Muscle of back (tissue), 11 donors: Measurements from ENCODE around the gene GRM7. TPM values are rescaled to one million over a fixed set of nuclear protein-coding genes. Genes with fewer than 3 reads are reported as not detected.

Source experiments
- DNase-seq, 3 donors: peaks; one replicate each; pipeline versions ENCODE4 v3.0.0 to v3.0.0-alpha.2; 2013
- polyA plus RNA-seq, 10 donors: library from polyadenylated mRNA; unstranded; fragments of 120-200 nt; gene quantifications; one replicate each; pipeline ENCODE4 v1.2.1, GENCODE V29; 2013; ENCODE audit not compliant: insufficient read length in 10 of 10

GRM7 gene
- polyA plus RNA-seq, 10 donors: 0.07 to 0.71 (median 0.10) TPM; not detected in 5

- DNase-seq: no peak
Observed at GRCh38 chr3:7238565-7239295, 377.8 kb downstream of the GRM7 start.

GRCh38 chr3:7241584-7242302, 380.8 kb downstream of the GRM7 start:
- no peak for DNase-seq

DNA sequence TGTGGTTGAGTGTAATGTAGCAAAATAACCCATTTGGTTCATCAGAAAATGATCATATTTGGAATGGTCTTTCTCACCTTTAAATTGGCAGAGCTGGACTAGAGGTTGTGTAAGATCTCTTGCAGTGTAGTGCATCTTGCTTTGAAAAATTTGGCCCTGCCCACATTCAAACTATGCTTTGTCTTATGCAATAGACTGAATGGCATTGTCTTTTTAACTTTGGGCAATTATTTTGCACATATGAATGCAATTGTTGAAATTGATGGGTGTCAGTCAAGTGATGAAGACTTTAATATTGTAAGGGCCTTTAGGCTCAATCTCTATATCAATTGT, 381.4 kb downstream of the GRM7 start:
- no peak for DNase-seq

DNA sequence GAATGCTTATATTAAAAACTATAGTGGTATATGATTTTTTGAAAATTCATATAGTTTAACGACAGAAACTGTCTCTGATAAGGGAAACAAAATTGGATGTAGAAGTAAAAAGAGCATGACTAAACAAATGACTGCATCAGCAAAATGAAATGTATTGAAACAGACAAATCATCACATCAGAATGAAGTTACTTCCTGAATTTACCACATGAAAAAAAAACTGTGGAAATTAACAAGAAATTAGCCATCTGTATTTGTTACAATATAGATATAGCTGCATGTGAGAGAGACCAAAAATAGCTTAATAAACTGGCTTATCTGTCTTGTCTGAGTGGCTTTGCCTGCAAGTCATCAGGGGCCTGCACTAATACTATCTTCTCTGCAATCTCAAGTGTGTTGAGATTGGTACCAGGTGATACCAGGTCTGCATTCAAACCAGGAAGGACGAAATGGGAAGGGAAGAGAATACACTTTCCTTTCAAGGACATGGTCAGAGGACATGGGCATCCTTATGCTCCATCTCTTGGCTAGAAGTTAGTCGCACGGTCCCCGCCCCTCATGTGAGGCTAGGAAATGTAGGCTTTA, 388.7 kb downstream of the GRM7 start:
- no peak for DNase-seq

DNA sequence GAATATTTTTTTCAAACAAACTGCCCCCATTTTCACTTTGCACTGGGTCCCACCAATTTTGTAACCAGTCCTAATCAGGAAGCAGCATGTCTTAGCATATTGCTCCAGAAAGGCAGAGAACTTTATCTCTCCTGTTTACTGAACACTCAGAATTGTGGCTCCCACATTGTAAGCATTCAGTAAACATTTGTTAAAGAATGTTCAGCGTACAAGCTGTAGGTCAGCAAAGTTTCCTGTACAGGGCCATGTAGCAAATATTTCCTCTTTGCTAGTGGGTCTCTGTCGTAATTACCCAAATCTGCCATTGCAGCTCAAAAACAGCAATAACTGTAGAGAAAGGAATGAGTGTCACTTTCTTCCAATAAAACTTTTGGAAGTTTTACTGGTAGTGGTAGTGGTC, 393.3 kb downstream of the GRM7 start:
- no peak for DNase-seq

- no peak for DNase-seq
Observed at GRCh38 chr3:7260975-7261374, 400.1 kb downstream of the GRM7 start.

- DNase-seq: no peak
Observed at GRCh38 chr3:7263347-7264195, 402.7 kb downstream of the GRM7 start.

- DNase-seq: no peak
Observed at GRCh38 chr3:7264196-7264526, 403.2 kb downstream of the GRM7 start.

DNA sequence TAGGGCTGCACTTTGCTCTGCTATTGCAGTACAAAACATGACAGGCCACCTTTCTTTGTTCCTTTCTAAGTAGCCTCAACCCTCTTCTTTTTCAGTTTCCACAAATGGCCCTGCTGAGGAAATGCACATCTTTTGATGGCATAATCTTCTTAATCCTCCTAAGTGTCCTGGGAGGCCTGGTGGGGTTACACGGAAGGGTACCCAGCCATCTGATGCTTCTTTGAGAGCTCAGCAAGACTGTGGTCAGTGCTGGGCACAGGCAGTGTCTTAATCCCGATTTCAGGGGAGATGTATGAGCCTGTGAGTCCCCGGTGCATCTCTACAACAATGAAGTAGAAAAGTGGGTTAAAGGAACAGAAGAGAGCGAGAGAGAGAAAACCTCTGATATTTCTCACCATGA, 404.8 kb downstream of the GRM7 start:
- DNase-seq: no peak

DNA sequence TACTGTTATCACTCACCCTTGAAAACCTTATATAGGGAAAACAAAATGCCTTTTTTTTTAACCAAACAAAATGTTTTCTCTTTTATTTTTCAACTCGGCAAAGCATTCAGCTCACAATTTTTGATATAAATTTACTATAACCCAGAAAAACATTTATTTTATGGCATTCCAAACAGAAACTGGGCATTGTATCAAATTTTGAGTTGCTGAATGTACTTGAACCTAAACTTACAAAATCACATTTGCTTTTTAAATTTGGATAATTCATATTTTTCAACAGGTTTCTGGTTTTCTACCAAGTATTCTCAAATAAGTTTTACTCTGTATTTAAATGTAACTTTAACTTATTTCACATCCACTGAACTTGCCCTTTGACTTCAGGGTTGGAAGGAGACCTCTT, 405.6 kb downstream of the GRM7 start:
- peak in 1 of 3 donors; percentile 44 for DNase-seq

DNA sequence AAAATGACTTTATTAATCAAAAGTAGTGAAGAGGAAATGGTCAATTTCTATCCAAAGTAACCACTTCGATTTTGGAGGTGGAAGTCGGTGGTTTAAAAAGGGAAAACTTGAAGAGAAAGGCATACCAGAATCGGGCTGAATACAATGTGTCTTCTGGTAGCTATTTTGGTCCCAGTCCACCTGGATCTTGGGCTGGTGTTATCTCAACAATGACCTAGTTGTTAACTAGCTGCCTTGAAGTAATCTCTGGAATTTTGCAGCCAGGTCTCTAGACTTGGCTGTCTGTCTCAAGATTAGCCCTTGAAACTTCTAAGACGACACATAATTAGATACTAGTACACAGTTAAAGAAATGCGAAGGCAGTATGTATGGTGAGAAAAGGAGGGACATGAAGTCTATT, 409.8 kb downstream of the GRM7 start:
- DNase-seq: no peak

GRCh38 chr3:7271631-7272030, 410.7 kb downstream of the GRM7 start:
- DNase-seq: no peak

DNA sequence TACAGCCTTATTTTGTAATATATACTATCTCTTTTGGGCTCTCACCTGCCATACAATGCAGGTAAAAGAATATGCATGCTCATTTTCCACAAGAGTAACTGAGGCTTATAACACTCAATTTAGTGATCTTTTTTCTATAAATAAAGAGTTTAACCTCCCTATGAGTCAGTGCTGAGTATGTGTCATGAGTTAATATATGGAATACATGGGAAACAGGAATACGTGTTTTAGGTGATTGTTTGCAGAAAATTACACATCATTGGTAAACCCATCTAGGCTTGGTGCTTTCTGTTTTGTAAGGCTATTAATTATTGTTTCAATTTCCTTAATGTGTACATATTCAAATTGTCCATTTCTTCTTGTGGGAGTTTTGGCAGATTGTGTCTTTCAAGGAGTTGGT, 411.3 kb downstream of the GRM7 start:
- no peak for DNase-seq

DNA sequence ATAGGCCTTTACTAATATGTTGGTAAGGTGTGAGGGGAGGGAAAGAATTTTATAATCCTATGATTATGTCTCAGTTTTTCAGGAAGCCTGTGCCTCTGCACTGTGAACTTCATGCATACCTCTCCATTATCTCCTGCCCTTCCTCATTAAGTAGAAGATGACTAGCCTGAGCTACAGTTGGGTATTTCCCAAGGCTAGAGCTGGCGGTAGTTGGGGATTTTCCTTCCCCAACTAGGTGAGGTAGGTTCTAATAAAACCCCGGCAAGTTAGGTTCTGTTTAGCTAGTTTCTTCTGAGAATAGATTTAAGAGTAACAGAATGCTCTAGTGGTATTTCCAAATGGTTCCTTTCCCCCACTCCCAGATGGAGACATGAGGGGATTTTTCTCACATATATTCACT, 414.5 kb downstream of the GRM7 start:
- no peak for DNase-seq

GRCh38 chr3:7280318-7280717, 419.4 kb downstream of the GRM7 start:
- no peak for DNase-seq

- DNase-seq: no peak
Observed at GRCh38 chr3:7282988-7283387, 422.1 kb downstream of the GRM7 start.

DNA sequence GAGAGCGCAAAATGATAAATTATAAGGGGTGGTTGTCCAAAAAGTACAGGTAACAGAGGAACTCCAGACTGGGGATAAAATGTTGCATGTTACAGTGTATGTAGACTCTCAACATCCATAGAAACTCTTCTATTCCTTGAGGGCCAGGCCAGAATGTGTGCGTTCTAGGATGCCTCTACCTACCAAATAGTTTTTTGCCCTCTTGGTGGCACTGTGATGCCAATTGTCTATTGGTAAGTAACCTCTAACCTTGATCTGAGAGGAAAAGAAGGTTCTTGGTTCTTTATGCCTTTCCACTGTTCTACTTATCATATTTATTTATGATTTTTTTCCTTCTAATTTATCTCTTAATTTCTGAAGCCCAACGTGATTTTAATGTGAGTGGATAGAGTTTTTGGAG, 424.6 kb downstream of the GRM7 start:
- no peak for DNase-seq

GRCh38 chr3:7288133-7288532, 427.2 kb downstream of the GRM7 start:
- DNase-seq: no peak

- no peak for DNase-seq
Observed at GRCh38 chr3:7289121-7289520, 428.2 kb downstream of the GRM7 start.

DNA sequence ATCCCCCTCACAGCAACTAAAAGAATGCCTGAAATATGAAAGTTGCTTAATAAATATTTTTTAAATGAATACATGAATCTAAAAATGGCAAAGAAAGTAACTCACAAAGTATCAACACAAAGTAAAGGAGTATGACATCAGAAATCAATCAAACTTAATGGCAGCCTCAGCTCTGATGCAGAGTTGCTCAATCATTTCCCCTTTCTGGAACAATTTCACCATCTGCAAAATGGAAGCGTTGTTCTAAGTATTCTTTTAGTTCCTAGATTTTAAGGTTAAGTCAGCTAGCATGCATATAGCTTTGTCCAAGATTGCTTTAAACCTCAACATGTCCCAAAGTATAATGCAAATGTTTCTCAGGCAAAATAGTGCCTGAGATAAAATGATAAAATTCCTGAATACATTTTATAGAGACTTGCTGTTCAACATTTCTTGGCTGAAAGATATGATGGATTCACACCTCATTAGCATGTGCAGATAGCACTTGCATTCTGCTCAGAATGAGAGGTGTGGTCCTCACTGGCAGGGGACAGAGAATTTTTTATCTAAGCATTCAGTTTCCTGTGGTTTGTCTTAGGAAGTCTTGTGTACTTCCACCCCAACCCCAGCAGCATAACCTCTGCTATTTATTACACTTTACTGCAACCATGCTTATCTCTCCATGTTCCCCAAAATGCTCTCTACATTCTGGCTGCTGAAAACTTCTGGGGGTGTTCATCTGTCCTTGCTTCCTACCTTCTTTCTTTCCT, 429.3 kb downstream of the GRM7 start:
- DNase-seq: no peak

GRCh38 chr3:7292362-7292761, 431.4 kb downstream of the GRM7 start:
- no peak for DNase-seq

- no peak for DNase-seq
Observed at GRCh38 chr3:7293286-7293685, 432.4 kb downstream of the GRM7 start.
